ENCODE data around the gene IFI44. TPM values are rescaled to one million over a fixed set of nuclear protein-coding genes. Genes with fewer than 3 reads are reported as not detected.

Gene IFI44
- total and polyA plus RNA-seq, 2 of the 8 experiments (the other 6 are each of a cell fraction or from before 2014, with no cell fraction given) = not detected

DNA sequence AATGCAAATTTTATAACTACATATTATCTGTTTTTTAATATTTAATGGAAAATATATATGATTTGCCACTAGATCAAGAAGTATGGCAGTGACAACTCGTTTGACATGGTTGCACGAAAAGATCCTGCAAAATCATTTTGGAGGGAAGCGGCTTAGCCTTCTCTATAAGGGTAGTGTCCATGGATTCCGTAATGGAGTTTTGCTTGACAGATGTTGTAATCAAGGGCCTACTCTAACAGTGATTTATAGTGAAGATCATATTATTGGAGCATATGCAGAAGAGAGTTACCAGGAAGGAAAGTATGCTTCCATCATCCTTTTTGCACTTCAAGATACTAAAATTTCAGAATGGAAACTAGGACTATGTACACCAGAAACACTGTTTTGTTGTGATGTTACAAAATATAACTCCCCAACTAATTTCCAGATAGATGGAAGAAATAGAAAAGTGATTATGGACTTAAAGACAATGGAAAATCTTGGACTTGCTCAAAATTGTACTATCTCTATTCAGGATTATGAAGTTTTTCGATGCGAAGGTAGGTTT, 556 bp downstream of the IFI44 start:
- POLR2A ChIA-PET (ENCODE audit: partially characterized antibody) = no interaction called here
- no peak overlapping the region for H3K4me3 ChIP-seq (ENCODE audit: extremely low read depth in 1 of 4, insufficient read depth in 2 of 4, low read depth in 3 of 4, low read length in 4 of 4)
- TF ChIP-seq YY1 (IDR thresholded peaks at IDR 0.05; ENCODE audit: low read depth, low read length) (no peak), TAF7 (optimal IDR thresholded peaks at IDR 0.05; ENCODE audit: borderline replicate concordance, low read depth, low read length) (no peak), JUND (IDR thresholded peaks at IDR 0.05; ENCODE audit: low read length) (no peak)
- TF ChIP-seq, protein P1, sequence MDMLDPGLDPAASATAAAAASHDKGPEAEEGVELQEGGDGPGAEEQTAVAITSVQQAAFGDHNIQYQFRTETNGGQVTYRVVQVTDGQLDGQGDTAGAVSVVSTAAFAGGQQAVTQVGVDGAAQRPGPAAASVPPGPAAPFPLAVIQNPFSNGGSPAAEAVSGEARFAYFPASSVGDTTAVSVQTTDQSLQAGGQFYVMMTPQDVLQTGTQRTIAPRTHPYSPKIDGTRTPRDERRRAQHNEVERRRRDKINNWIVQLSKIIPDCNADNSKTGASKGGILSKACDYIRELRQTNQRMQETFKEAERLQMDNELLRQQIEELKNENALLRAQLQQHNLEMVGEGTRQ (IDR thresholded peaks at IDR 0.05; ENCODE audit: low read length) = no peak

More for the DNA sequence above, 556 bp downstream of the IFI44 start:
- H2AFZ ChIP-seq (ENCODE audit: low read length) = no peak overlapping the region
- H2BK5ac ChIP-seq (ENCODE audit: low read depth, low read length) = no peak overlapping the region
- FAIRE-seq = no peak
- no peaks in the 10 kb centered on the region for H3K4me1 ChIP-seq (replicated peaks in 1 of 4; ENCODE audit: control insufficient read depth in 3 of 4, insufficient read depth in 4 of 4, low read length in 3 of 4)
- no peak overlapping the region for H4K91ac ChIP-seq (replicated peaks; ENCODE audit: insufficient read length, low read length)
- H3K14ac ChIP-seq (ENCODE audit: insufficient read length) = no peak overlapping the region
- H2BK20ac ChIP-seq (ENCODE audit: low read length) = no peak overlapping the region
- 94% methylated on average over 6 of the region's 6 CpGs; no CpG with 5 or more reads in 1 of the 2 experiments for WGBS, 2 experiments (ENCODE audit: extremely low coverage in 1 of 2, insufficient coverage in 1 of 2, insufficient read length in 1 of 2, insufficient replicate concordance in 2 of 2, low coverage in 1 of 2, low lambda C conversion rate in 2 of 2, missing lambda C conversion rate in 1 of 2)
- peaks cover 6 to 9% of the 10 kb centered on the region in 2 experiments; a peak in 2 of 4 replicates for H3K9me3 ChIP-seq (ENCODE audit: insufficient read depth in 2 of 2, low read depth in 1 of 2, low read length in 1 of 2)
- CTCF ChIA-PET (ENCODE audit: partially characterized antibody) = no interaction called here
- H2BK12ac ChIP-seq (ENCODE audit: low read depth, low read length) = no peak overlapping the region
- peaks cover 0 to 3% (median under 1%) of the 10 kb centered on the region in 4 experiments; a peak in 4 of 7 replicates for H3K27me3 ChIP-seq (replicated peaks in 1 of 4; ENCODE audit: control insufficient read depth in 3 of 4, extremely low read depth in 1 of 4, insufficient read depth in 3 of 4, low read length in 3 of 4)
- H4K20me1 ChIP-seq (replicated peaks in 1 of 2; ENCODE audit: control insufficient read depth in 1 of 2, insufficient read depth in 2 of 2, low read length in 2 of 2) = no peaks in the 10 kb centered on the region
- no peak overlapping the region for H3K4me2 ChIP-seq (ENCODE audit: insufficient read depth in 1 of 2, low read depth in 2 of 2, low read length in 2 of 2)
- no peak overlapping the region for H2BK120ac ChIP-seq (replicated peaks; ENCODE audit: low read depth, low read length)
- H3K9ac ChIP-seq (replicated peaks in 1 of 4; ENCODE audit: extremely low read depth in 1 of 4, low read depth in 3 of 4, low read length in 3 of 4) = no peak overlapping the region
- DNase-seq (ENCODE audit: low read depth in 1 of 2, low spot score in 2 of 2) = no peak
- no peak overlapping the region for H3K56ac ChIP-seq (replicated peaks; ENCODE audit: insufficient read length, low read depth, low read length)
- H3K23ac ChIP-seq (ENCODE audit: insufficient read length) = no peak overlapping the region
- H3K36me3 ChIP-seq (ENCODE audit: control insufficient read depth in 2 of 4, insufficient read depth in 4 of 4, low read length in 3 of 4) = no peaks in the 10 kb centered on the region
- no peaks in the 10 kb centered on the region for H3K79me1 ChIP-seq (ENCODE audit: low read depth, low read length)
- no peak overlapping the region for H2AK5ac ChIP-seq (ENCODE audit: low read depth, low read length)
- no peak overlapping the region for H2BK15ac ChIP-seq (ENCODE audit: low read length)
- H3K79me2 ChIP-seq (ENCODE audit: control insufficient read depth in 1 of 2, insufficient read depth in 2 of 2, low read length in 2 of 2) = no peaks in the 10 kb centered on the region
- H4K8ac ChIP-seq (ENCODE audit: extremely low read depth, insufficient read depth, low read length) = no peak overlapping the region
- H3K18ac ChIP-seq (ENCODE audit: extremely low read depth, low read length) = no peak overlapping the region
- no peaks in the 10 kb centered on the region for H3K23me2 ChIP-seq (ENCODE audit: low read depth, low read length)
- no peak overlapping the region for H4K5ac ChIP-seq (ENCODE audit: insufficient read length, low read depth, low read length)
- H3K4ac ChIP-seq (replicated peaks; ENCODE audit: insufficient read length, low read depth, low read length) = no peak overlapping the region
- H3K27ac ChIP-seq (ENCODE audit: low read depth, low read length) = no peak overlapping the region
